Activated CD4-positive, alpha-beta memory T cell treated with anti-CD3 and anti-CD28 coated beads for 36 hours (primary cell): Measurements from ENCODE around the gene PRG3. TPM values are rescaled to one million over a fixed set of nuclear protein-coding genes. Genes with fewer than 3 reads are reported as not detected.

Experiments used
- CTCF ChIA-PET: fragments of 350-600 bp; sonication (Branson Sonifier 250); formaldehyde crosslinking; loops from one replicate; lab custom pipeline; 2021; ENCODE audit warnings: antibody characterized with exemption, inconsistent platforms; lab: Charles Lee
- POLR2A ChIA-PET: fragments of 350-600 bp; sonication (Branson Sonifier 250); formaldehyde crosslinking; loops from one replicate; lab custom pipeline; 2021; ENCODE audit warnings: antibody characterized with exemption; lab: Charles Lee
- DNase-seq: peaks from one replicate; pipeline ENCODE4 v3.0.0-alpha.2; 2020
- H3K27ac Mint-ChIP-seq: one replicate; pipeline ENCODE4 v1.8.0; 2021; ENCODE audit warnings: mixed read lengths
- H3K27me3 Mint-ChIP-seq: one replicate; pipeline ENCODE4 v1.8.0; 2021; ENCODE audit warnings: mixed read lengths
- H3K36me3 Mint-ChIP-seq: one replicate; pipeline ENCODE4 v1.8.0; 2021; ENCODE audit warnings: mixed read lengths
- H3K4me1 Mint-ChIP-seq: one replicate; pipeline ENCODE4 v1.8.0; 2021; ENCODE audit warnings: low read depth, mixed read lengths
- H3K4me3 Mint-ChIP-seq: one replicate; pipeline ENCODE4 v1.8.0; 2021; ENCODE audit warnings: mild to moderate bottlenecking, mixed read lengths
- H3K9me3 Mint-ChIP-seq: one replicate; pipeline ENCODE4 v1.8.0; 2021; ENCODE audit warnings: mixed read lengths
- intact Hi-C: fragments of 100-400 bp; cut with micrococcal nuclease; formaldehyde crosslinking; loops from one replicate; pipeline ENCODE4 v1.15.1; 2023
- total RNA-seq, 2 experiments: library from RNA; stranded (reverse); gene quantifications; one replicate each; pipeline ENCODE4 v1.2.3, GENCODE V29; 2021

The PRG3 gene
- total RNA-seq, 2 experiments from 2014 or later: not detected

GRCh38 chr11:57358543-57358961, 22.4 kb downstream of the PRG3 start:
- DNase-seq: no peak
- ChIA-PET POLR2A (no interaction called here), CTCF (interaction anchor here (1.0 to 2.4 kb wide), 3 partner anchors 8 to 13 kb away, joined by 5 to 9 read pairs (median 8); no protein-coding TSS in a partner anchor)
- intact Hi-C loops: no loop called here
- Mint-ChIP-seq H3K4me1 (no peaks in the 10 kb centered on the region), H3K9me3 (no peaks in the 10 kb centered on the region), H3K36me3 (no peaks in the 10 kb centered on the region), H3K27ac (no peak overlapping the region), H3K27me3 (peaks cover 13% of the 10 kb centered on the region), H3K4me3 (no peak overlapping the region)

GRCh38 chr11:57357856-57358255, 23.1 kb downstream of the PRG3 start:
- DNase-seq: no peak
- peaks cover 12% of the 10 kb centered on the region for H3K27me3 Mint-ChIP-seq
- H3K4me1 Mint-ChIP-seq: no peaks in the 10 kb centered on the region
- CTCF ChIA-PET: interaction anchor here (0.7 to 2.4 kb wide), 4 partner anchors 10 to 169 kb away, joined by 3 to 9 read pairs (median 6); partner anchors contain the start of gene TNKS1BP1
- POLR2A ChIA-PET: no interaction called here
- no peaks in the 10 kb centered on the region for H3K9me3 Mint-ChIP-seq
- H3K4me3 Mint-ChIP-seq: no peak overlapping the region
- no peaks in the 10 kb centered on the region for H3K36me3 Mint-ChIP-seq
- H3K27ac Mint-ChIP-seq: no peak overlapping the region
- intact Hi-C loops: no loop called here

- Mint-ChIP-seq H3K36me3 (no peaks in the 10 kb centered on the region), H3K27ac (no peak overlapping the region), H3K4me1 (no peaks in the 10 kb centered on the region), H3K27me3 (peaks cover 11% of the 10 kb centered on the region), H3K9me3 (no peaks in the 10 kb centered on the region), H3K4me3 (no peak overlapping the region)
- POLR2A ChIA-PET: no interaction called here
- CTCF ChIA-PET: interaction anchor here (0.7 to 2.4 kb wide), 4 partner anchors 9 to 169 kb away, joined by 3 to 9 read pairs (median 6); partner anchors contain the start of gene TNKS1BP1
- DNase-seq: no peak
- intact Hi-C loops: no loop called here
Measured at GRCh38 chr11:57357310-57357709, 23.6 kb downstream of the PRG3 start.

GRCh38 chr11:57356268-57356667, 24.7 kb downstream of the PRG3 start:
- Mint-ChIP-seq H3K9me3 (peaks cover 4% of the 10 kb centered on the region), H3K4me3 (no peak overlapping the region), H3K27ac (no peak overlapping the region), H3K36me3 (no peaks in the 10 kb centered on the region), H3K4me1 (no peaks in the 10 kb centered on the region), H3K27me3 (peaks cover 8% of the 10 kb centered on the region)
- CTCF ChIA-PET: interaction anchor here (0.8 to 2.2 kb wide), 3 partner anchors 8 to 101 kb away, joined by 4 to 9 read pairs (median 5); no protein-coding TSS in a partner anchor
- no peak for DNase-seq
- intact Hi-C loops: no loop called here
- POLR2A ChIA-PET: no interaction called here

- intact Hi-C loops: no loop called here
- DNase-seq: no peak
- ChIA-PET CTCF (interaction anchor here (1.5 kb wide), 1 partner anchor 103 kb away, joined by 4 read pairs; no protein-coding TSS in a partner anchor), POLR2A (no interaction called here)
- Mint-ChIP-seq H3K4me1 (peaks cover 2% of the 10 kb centered on the region), H3K36me3 (no peaks in the 10 kb centered on the region), H3K9me3 (peaks cover 5% of the 10 kb centered on the region), H3K27me3 (peaks cover 9% of the 10 kb centered on the region), H3K4me3 (no peak overlapping the region), H3K27ac (no peak overlapping the region)
Measured at GRCh38 chr11:57354699-57355098, 26.3 kb downstream of the PRG3 start.

GRCh38 chr11:57353852-57354251, 27.1 kb downstream of the PRG3 start:
- no peak for DNase-seq
- intact Hi-C loops: no loop called here
- no peak overlapping the region for H3K27ac Mint-ChIP-seq
- peaks cover 2% of the 10 kb centered on the region for H3K4me1 Mint-ChIP-seq
- no peaks in the 10 kb centered on the region for H3K36me3 Mint-ChIP-seq
- no peak overlapping the region for H3K4me3 Mint-ChIP-seq
- POLR2A ChIA-PET: no interaction called here
- peaks cover 5% of the 10 kb centered on the region for H3K9me3 Mint-ChIP-seq
- CTCF ChIA-PET: interaction anchor here (0.9 to 1.5 kb wide), 3 partner anchors 77 to 173 kb away, joined by 3 to 6 read pairs (median 3); no protein-coding TSS in a partner anchor
- H3K27me3 Mint-ChIP-seq: peaks cover 9% of the 10 kb centered on the region

GRCh38 chr11:57353446-57353845, 27.5 kb downstream of the PRG3 start:
- POLR2A ChIA-PET: no interaction called here
- H3K27ac Mint-ChIP-seq: no peak overlapping the region
- peaks cover 9% of the 10 kb centered on the region for H3K27me3 Mint-ChIP-seq
- H3K4me3 Mint-ChIP-seq: no peak overlapping the region
- no peak for DNase-seq
- H3K9me3 Mint-ChIP-seq: peaks cover 5% of the 10 kb centered on the region
- CTCF ChIA-PET: interaction anchor here (0.9 to 2.0 kb wide), 4 partner anchors 77 to 291 kb away, joined by 3 to 6 read pairs (median 4); no protein-coding TSS in a partner anchor
- intact Hi-C loops: no loop called here
- H3K36me3 Mint-ChIP-seq: no peaks in the 10 kb centered on the region
- H3K4me1 Mint-ChIP-seq: peaks cover 2% of the 10 kb centered on the region

GRCh38 chr11:57353036-57353435, 27.9 kb downstream of the PRG3 start:
- H3K4me1 Mint-ChIP-seq: peaks cover 2% of the 10 kb centered on the region
- CTCF ChIA-PET: interaction anchor here (0.9 to 2.0 kb wide), 5 partner anchors 78 to 291 kb away, joined by 3 to 9 read pairs (median 6); no protein-coding TSS in a partner anchor
- POLR2A ChIA-PET: no interaction called here

GRCh38 chr11:57349491-57350274, 31.3 kb downstream of the PRG3 start:
- intact Hi-C loops: loop anchor here (5.0 to 10.0 kb wide), 2 partner anchors 178 to 505 kb away; no protein-coding TSS in a partner anchor
- Mint-ChIP-seq H3K27ac (no peak overlapping the region), H3K27me3 (peaks cover 5% of the 10 kb centered on the region), H3K4me3 (no peak overlapping the region), H3K9me3 (peaks cover 5% of the 10 kb centered on the region), H3K4me1 (peaks cover 2% of the 10 kb centered on the region), H3K36me3 (no peaks in the 10 kb centered on the region)
- POLR2A ChIA-PET: no interaction called here
- CTCF ChIA-PET: interaction anchor here (0.5 to 4.9 kb wide), 20 partner anchors 8 to 509 kb away, joined by 3 to 43 read pairs (median 4); partner anchors contain the start of gene PRG2
- peak; percentile 73 for DNase-seq

More at GRCh38 chr11:57353036-57353435, 27.9 kb downstream of the PRG3 start:
- intact Hi-C loops: no loop called here
- Mint-ChIP-seq H3K36me3 (no peaks in the 10 kb centered on the region), H3K27me3 (peaks cover 9% of the 10 kb centered on the region), H3K4me3 (no peak overlapping the region), H3K27ac (no peak overlapping the region), H3K9me3 (peaks cover 5% of the 10 kb centered on the region)
- no peak for DNase-seq

- ChIA-PET POLR2A (interaction anchor here (1.3 kb wide), 1 partner anchor 76 kb away, joined by 4 read pairs; no protein-coding TSS in a partner anchor), CTCF (interaction anchor here (0.6 to 4.9 kb wide), 9 partner anchors 8 to 337 kb away, joined by 3 to 43 read pairs (median 6); partner anchors contain the start of gene PRG2)
- peaks cover 2% of the 10 kb centered on the region for H3K4me1 Mint-ChIP-seq
- H3K36me3 Mint-ChIP-seq: no peaks in the 10 kb centered on the region
- intact Hi-C loops: loop anchor here (5.0 to 10.0 kb wide), 2 partner anchors 179 to 504 kb away; no protein-coding TSS in a partner anchor
- peaks cover 5% of the 10 kb centered on the region for H3K27me3 Mint-ChIP-seq
- no peak overlapping the region for H3K4me3 Mint-ChIP-seq
- H3K27ac Mint-ChIP-seq: no peak overlapping the region
- no peak for DNase-seq
- H3K9me3 Mint-ChIP-seq: peaks cover 5% of the 10 kb centered on the region
Measured at GRCh38 chr11:57348636-57349313, 32.2 kb downstream of the PRG3 start.

- no peak overlapping the region for H3K27ac Mint-ChIP-seq
- peaks cover 4% of the 10 kb centered on the region for H3K27me3 Mint-ChIP-seq
- intact Hi-C loops: loop anchor here (5.0 to 10.0 kb wide), 2 partner anchors 179 to 503 kb away; no protein-coding TSS in a partner anchor
- ChIA-PET CTCF (interaction anchor here (0.8 to 4.9 kb wide), 9 partner anchors 9 to 296 kb away, joined by 3 to 43 read pairs (median 6); partner anchors contain the start of gene SSRP1), POLR2A (interaction anchor here (1.3 kb wide), 1 partner anchor 77 kb away, joined by 4 read pairs; no protein-coding TSS in a partner anchor)
- no peak overlapping the region for H3K4me3 Mint-ChIP-seq
- H3K4me1 Mint-ChIP-seq: peaks cover 2% of the 10 kb centered on the region
- H3K9me3 Mint-ChIP-seq: peaks cover 5% of the 10 kb centered on the region
- H3K36me3 Mint-ChIP-seq: no peaks in the 10 kb centered on the region
- DNase-seq: no peak
Measured at GRCh38 chr11:57348052-57348451, 32.9 kb downstream of the PRG3 start.
